Measurements from ENCODE around the gene ADAMTSL3.
"Not testable (repeated sequence)": the region's sequence is repeated elsewhere in the genome, so short reads cannot be mapped to it uniquely, and the experiment has no call there.

Gene ADAMTSL3

GRCh38 chr15:83930392-83931212, 276.7 kb downstream of the ADAMTSL3 start:
- no peak for DNase-seq

- no peak for DNase-seq
These were observed 281.9 kb downstream of the ADAMTSL3 start for GRCh38 chr15:83935774-83936173.

- no peak for DNase-seq
These were observed 286.2 kb downstream of the ADAMTSL3 start for GRCh38 chr15:83940136-83940535.

GRCh38 chr15:83943043-83943442, 289.1 kb downstream of the ADAMTSL3 start:
- no peak for DNase-seq

- no peak for DNase-seq
These were observed 290.0 kb downstream of the ADAMTSL3 start for GRCh38 chr15:83943849-83944404.

- DNase-seq: no peak
These were observed 293.2 kb downstream of the ADAMTSL3 start for GRCh38 chr15:83947156-83947555.

GRCh38 chr15:83954506-83954905, 300.6 kb downstream of the ADAMTSL3 start:
- no peak for DNase-seq

GRCh38 chr15:83955806-83956265, 301.9 kb downstream of the ADAMTSL3 start:
- no peak for DNase-seq

GRCh38 chr15:83956887-83957286, 303.0 kb downstream of the ADAMTSL3 start:
- DNase-seq: no peak

- no peak for DNase-seq
These were observed 305.6 kb downstream of the ADAMTSL3 start for GRCh38 chr15:83959477-83959876.

GRCh38 chr15:83960192-83960829, 306.4 kb downstream of the ADAMTSL3 start:
- no peak for DNase-seq

GRCh38 chr15:83961311-83961710, 307.4 kb downstream of the ADAMTSL3 start:
- DNase-seq: no peak

GRCh38 chr15:83964967-83965366, 311.0 kb downstream of the ADAMTSL3 start:
- DNase-seq: not testable (repeated sequence)

- DNase-seq: no peak
These were observed 316.5 kb downstream of the ADAMTSL3 start for GRCh38 chr15:83970295-83970890.

GRCh38 chr15:83971992-83972391, 318.1 kb downstream of the ADAMTSL3 start:
- no peak for DNase-seq

GRCh38 chr15:83973816-83974215, 319.9 kb downstream of the ADAMTSL3 start:
- DNase-seq: no peak

GRCh38 chr15:83977992-83978391, 324.1 kb downstream of the ADAMTSL3 start:
- DNase-seq: no peak

- DNase-seq: no peak
These were observed 324.7 kb downstream of the ADAMTSL3 start for GRCh38 chr15:83978588-83978987.

GRCh38 chr15:83980637-83981036, 326.7 kb downstream of the ADAMTSL3 start:
- no peak for DNase-seq

- no peak for DNase-seq
These were observed 328.8 kb downstream of the ADAMTSL3 start for GRCh38 chr15:83982748-83983147.

- DNase-seq: no peak
These were observed 329.9 kb downstream of the ADAMTSL3 start for GRCh38 chr15:83983634-83984458.

- no peak for DNase-seq
These were observed 330.7 kb downstream of the ADAMTSL3 start for GRCh38 chr15:83984601-83985000.

- no peak for DNase-seq
These were observed 337.2 kb downstream of the ADAMTSL3 start for GRCh38 chr15:83991163-83991562.
